Activated naive CD8-positive, alpha-beta T cell treated with anti-CD3 and anti-CD28 coated beads for 36 hours (primary cell): ENCODE results near the gene PROX2. TPM values are rescaled to one million over a fixed set of nuclear protein-coding genes. Genes with fewer than 3 reads are reported as not detected.

Experiments used
- DNase-seq: peaks from one replicate; pipeline ENCODE4 v3.0.0; 2021
- H3K27ac Mint-ChIP-seq: one replicate; pipeline ENCODE4 v1.8.0; 2022; ENCODE audit warnings: mild to moderate bottlenecking, moderate library complexity, mixed read lengths
- H3K27me3 Mint-ChIP-seq: one replicate; pipeline ENCODE4 v1.8.0; 2022; ENCODE audit warnings: mild to moderate bottlenecking, mixed read lengths
- H3K36me3 Mint-ChIP-seq: one replicate; pipeline ENCODE4 v1.8.0; 2021; ENCODE audit warnings: mild to moderate bottlenecking, mixed read lengths
- H3K4me1 Mint-ChIP-seq: one replicate; pipeline ENCODE4 v1.8.0; 2021; ENCODE audit warnings: mixed read lengths
- H3K4me3 Mint-ChIP-seq: one replicate; pipeline ENCODE4 v1.8.0; 2022; ENCODE audit warnings: mild to moderate bottlenecking, moderate library complexity, mixed read lengths
- H3K9me3 Mint-ChIP-seq: one replicate; pipeline ENCODE4 v1.8.0; 2022; ENCODE audit warnings: mixed read lengths
- total RNA-seq, 2 experiments: library from RNA; stranded (reverse); gene quantifications; one replicate each; pipeline ENCODE4 v1.2.3, GENCODE V29; 2021

The PROX2 gene
- total RNA-seq, 2 experiments from 2014 or later: 0.87 to 1.5 TPM

GRCh38 chr14:74848768-74849167 is 27.2 kb downstream of the PROX2 start:
- no peaks in the 10 kb centered on the region for H3K9me3 Mint-ChIP-seq
- H3K36me3 Mint-ChIP-seq: no peaks in the 10 kb centered on the region
- no peak for DNase-seq
- H3K4me3 Mint-ChIP-seq: no peak overlapping the region
- no peaks in the 10 kb centered on the region for H3K27me3 Mint-ChIP-seq
- H3K4me1 Mint-ChIP-seq: peaks cover 26% of the 10 kb centered on the region
- H3K27ac Mint-ChIP-seq: no peak overlapping the region

- Mint-ChIP-seq H3K27me3 (no peaks in the 10 kb centered on the region), H3K4me1 (peaks cover 19% of the 10 kb centered on the region), H3K36me3 (no peaks in the 10 kb centered on the region), H3K27ac (no peak overlapping the region), H3K9me3 (no peaks in the 10 kb centered on the region), H3K4me3 (no peak overlapping the region)
- DNase-seq: no peak
These were observed 28.8 kb downstream of the PROX2 start for GRCh38 chr14:74846968-74847665.

GRCh38 chr14:74846168-74846567 is 29.8 kb downstream of the PROX2 start:
- Mint-ChIP-seq H3K36me3 (no peaks in the 10 kb centered on the region), H3K9me3 (no peaks in the 10 kb centered on the region), H3K4me3 (no peak overlapping the region)

GRCh38 chr14:74843653-74844052 is 32.3 kb downstream of the PROX2 start:
- no peak overlapping the region for H3K27ac Mint-ChIP-seq
- no peaks in the 10 kb centered on the region for H3K27me3 Mint-ChIP-seq
- H3K9me3 Mint-ChIP-seq: no peaks in the 10 kb centered on the region
- no peak overlapping the region for H3K4me3 Mint-ChIP-seq
- H3K36me3 Mint-ChIP-seq: peaks cover 7% of the 10 kb centered on the region
- no peak for DNase-seq
- peaks cover 47% of the 10 kb centered on the region for H3K4me1 Mint-ChIP-seq

More at GRCh38 chr14:74846168-74846567, 29.8 kb downstream of the PROX2 start:
- DNase-seq: no peak
- Mint-ChIP-seq H3K4me1 (peaks cover 27% of the 10 kb centered on the region), H3K27me3 (no peaks in the 10 kb centered on the region), H3K27ac (no peak overlapping the region)

- Mint-ChIP-seq H3K27ac (peak overlapping the region; percentile 85), H3K27me3 (no peaks in the 10 kb centered on the region), H3K36me3 (peaks cover 11% of the 10 kb centered on the region), H3K4me3 (peak overlapping the region; percentile 23), H3K9me3 (no peaks in the 10 kb centered on the region), H3K4me1 (peaks cover 62% of the 10 kb centered on the region)
- DNase-seq: peak; percentile 23
These were observed 34.4 kb downstream of the PROX2 start for GRCh38 chr14:74841230-74842207.

- Mint-ChIP-seq H3K27me3 (no peaks in the 10 kb centered on the region), H3K4me1 (peaks cover 63% of the 10 kb centered on the region), H3K4me3 (no peak overlapping the region), H3K36me3 (peaks cover 16% of the 10 kb centered on the region), H3K27ac (peak overlapping the region; percentile 85), H3K9me3 (no peaks in the 10 kb centered on the region)
- no peak for DNase-seq
These were observed 35.3 kb downstream of the PROX2 start for GRCh38 chr14:74840603-74841030.

GRCh38 chr14:74838166-74838565 is 37.8 kb downstream of the PROX2 start:
- H3K27me3 Mint-ChIP-seq: no peaks in the 10 kb centered on the region
- no peak for DNase-seq
- H3K36me3 Mint-ChIP-seq: peaks cover 20% of the 10 kb centered on the region
- H3K4me1 Mint-ChIP-seq: peaks cover 77% of the 10 kb centered on the region
- H3K27ac Mint-ChIP-seq: peak overlapping the region; percentile 90
- H3K9me3 Mint-ChIP-seq: no peaks in the 10 kb centered on the region
- peak overlapping the region; percentile 56 for H3K4me3 Mint-ChIP-seq

GRCh38 chr14:74836251-74836960 is 39.5 kb downstream of the PROX2 start:
- Mint-ChIP-seq H3K27ac (peak overlapping the region; percentile 88), H3K9me3 (no peaks in the 10 kb centered on the region), H3K4me3 (peak overlapping the region; percentile 54)

GRCh38 chr14:74835645-74836250 is 40.2 kb downstream of the PROX2 start:
- peaks cover 61% of the 10 kb centered on the region for H3K4me1 Mint-ChIP-seq
- peak; percentile 21 for DNase-seq
- no peaks in the 10 kb centered on the region for H3K9me3 Mint-ChIP-seq
- H3K27me3 Mint-ChIP-seq: no peaks in the 10 kb centered on the region
- peak overlapping the region; percentile 88 for H3K27ac Mint-ChIP-seq
- peaks cover 20% of the 10 kb centered on the region for H3K36me3 Mint-ChIP-seq
- peak overlapping the region; percentile 42 for H3K4me3 Mint-ChIP-seq

More at GRCh38 chr14:74836251-74836960, 39.5 kb downstream of the PROX2 start:
- H3K4me1 Mint-ChIP-seq: peaks cover 67% of the 10 kb centered on the region
- DNase-seq: no peak
- H3K36me3 Mint-ChIP-seq: peaks cover 20% of the 10 kb centered on the region
- no peaks in the 10 kb centered on the region for H3K27me3 Mint-ChIP-seq

- H3K27ac Mint-ChIP-seq: peak overlapping the region; percentile 22
- H3K36me3 Mint-ChIP-seq: peaks cover 24% of the 10 kb centered on the region
- H3K27me3 Mint-ChIP-seq: no peaks in the 10 kb centered on the region
- H3K9me3 Mint-ChIP-seq: no peaks in the 10 kb centered on the region
- peaks cover 52% of the 10 kb centered on the region for H3K4me1 Mint-ChIP-seq
- H3K4me3 Mint-ChIP-seq: no peak overlapping the region
- no peak for DNase-seq
These were observed 41.1 kb downstream of the PROX2 start for GRCh38 chr14:74834692-74835392.

GRCh38 chr14:74832849-74833248 is 43.1 kb downstream of the PROX2 start:
- no peak overlapping the region for H3K4me3 Mint-ChIP-seq
- H3K36me3 Mint-ChIP-seq: peaks cover 24% of the 10 kb centered on the region
- H3K4me1 Mint-ChIP-seq: peaks cover 38% of the 10 kb centered on the region
- no peak for DNase-seq
- H3K27me3 Mint-ChIP-seq: no peaks in the 10 kb centered on the region
- H3K9me3 Mint-ChIP-seq: no peaks in the 10 kb centered on the region
- H3K27ac Mint-ChIP-seq: no peak overlapping the region

- no peak overlapping the region for H3K27ac Mint-ChIP-seq
- H3K27me3 Mint-ChIP-seq: no peaks in the 10 kb centered on the region
- H3K4me3 Mint-ChIP-seq: no peak overlapping the region
- no peak for DNase-seq
- peaks cover 5% of the 10 kb centered on the region for H3K4me1 Mint-ChIP-seq
- H3K36me3 Mint-ChIP-seq: peaks cover 17% of the 10 kb centered on the region
- H3K9me3 Mint-ChIP-seq: no peaks in the 10 kb centered on the region
These were observed 46.7 kb downstream of the PROX2 start for GRCh38 chr14:74829251-74829650.

GRCh38 chr14:74826574-74826973 is 49.4 kb downstream of the PROX2 start:
- no peak overlapping the region for H3K4me3 Mint-ChIP-seq
- H3K4me1 Mint-ChIP-seq: peaks cover 2% of the 10 kb centered on the region
- DNase-seq: no peak
- H3K27ac Mint-ChIP-seq: no peak overlapping the region
- no peaks in the 10 kb centered on the region for H3K27me3 Mint-ChIP-seq
- peaks cover 17% of the 10 kb centered on the region for H3K36me3 Mint-ChIP-seq
- H3K9me3 Mint-ChIP-seq: no peaks in the 10 kb centered on the region
